HT1080 (cell line): Measurements from ENCODE around the gene CMTM1. TPM values are rescaled to one million over a fixed set of nuclear protein-coding genes. Genes with fewer than 3 reads are reported as not detected.
"Not testable (repeated sequence)": the region's sequence is repeated elsewhere in the genome, so short reads cannot be mapped to it uniquely, and the experiment has no call there.

Experiments used
- DNase-seq: peaks from one replicate; pipeline ENCODE4 v3.0.0-alpha.2; 2015; ENCODE audit warnings: low read depth
- small RNA-seq: library from RNA; depleted of rRNA; stranded (forward); fragments of <200 nt; gene quantifications from one replicate; pipeline ENCODE3, GENCODE V24; 2014
- total RNA-seq: library from RNA; depleted of rRNA; stranded (reverse); fragments of >200 nt; shearing (Covaris generic); gene quantifications from 2 replicates; pipeline ENCODE4 v1.2.3, GENCODE V29; 2014; rRNA removed

The CMTM1 gene
- total RNA-seq, 1 experiment from 2014 or later, result 8.7 TPM

DNA sequence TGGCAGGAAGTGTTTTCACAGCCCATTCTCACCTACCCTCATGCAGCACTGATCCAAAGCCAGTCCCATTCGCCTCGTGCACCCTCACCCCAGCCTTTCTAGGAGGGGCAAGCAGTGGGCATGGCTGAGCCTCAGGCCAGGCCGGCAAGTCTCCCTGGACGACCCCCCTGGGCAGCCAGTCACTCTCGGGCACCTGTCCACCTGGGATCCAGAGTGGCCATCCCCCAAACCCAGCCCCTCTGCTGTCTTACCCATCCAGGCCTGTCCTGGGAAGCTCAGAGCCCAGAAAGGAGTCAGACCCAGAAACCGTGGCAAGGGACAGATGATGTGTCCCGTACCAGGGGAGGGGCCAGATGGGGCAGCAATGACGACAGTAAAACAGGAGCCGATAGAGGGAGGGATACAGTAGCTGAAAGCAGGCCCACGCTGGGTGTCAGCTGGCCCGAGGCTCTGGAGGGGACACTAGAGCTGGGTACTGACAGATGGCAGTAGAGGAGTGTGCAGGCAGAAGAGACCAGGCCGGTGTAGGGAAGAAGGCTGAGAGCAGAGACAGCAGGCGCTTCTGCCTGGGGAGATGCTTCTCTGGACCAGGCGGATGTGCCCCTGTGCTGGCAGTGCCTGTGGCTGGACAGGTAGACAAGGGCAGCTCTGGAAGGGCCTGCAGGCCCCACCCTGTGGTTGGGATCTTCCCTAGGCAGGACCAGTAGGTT lies 44.0 kb downstream of the CMTM1 start:
- DNase-seq, result no peak

DNA sequence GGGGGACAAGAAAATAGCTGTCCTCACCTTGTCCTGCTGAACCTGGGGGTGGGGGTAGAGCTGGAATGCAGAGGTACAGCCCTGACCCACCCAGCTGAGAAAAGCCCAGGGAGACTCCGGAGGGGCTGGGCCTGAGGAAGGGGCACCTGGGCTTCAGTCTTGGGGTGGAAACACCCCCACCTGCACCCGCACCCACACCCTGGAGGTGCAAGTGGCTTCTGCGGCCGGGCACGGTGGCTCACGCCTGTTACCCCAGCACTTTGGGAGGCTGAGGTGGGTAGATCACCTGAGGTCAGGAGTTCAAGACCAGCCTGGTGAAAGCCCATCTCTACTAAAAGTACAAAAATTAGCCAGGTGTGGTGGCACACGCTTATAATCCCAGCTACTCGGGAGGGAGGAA lies 45.7 kb downstream of the CMTM1 start:
- DNase-seq, result not testable (repeated sequence)

- no peak for DNase-seq
These were observed 46.2 kb downstream of the CMTM1 start for GRCh38 chr16:66612422-66612821.

- DNase-seq, result no peak
These were observed 48.0 kb downstream of the CMTM1 start for GRCh38 chr16:66614161-66614802.

- DNase-seq, result no peak
These were observed 49.9 kb downstream of the CMTM1 start for GRCh38 chr16:66616169-66616568.

DNA sequence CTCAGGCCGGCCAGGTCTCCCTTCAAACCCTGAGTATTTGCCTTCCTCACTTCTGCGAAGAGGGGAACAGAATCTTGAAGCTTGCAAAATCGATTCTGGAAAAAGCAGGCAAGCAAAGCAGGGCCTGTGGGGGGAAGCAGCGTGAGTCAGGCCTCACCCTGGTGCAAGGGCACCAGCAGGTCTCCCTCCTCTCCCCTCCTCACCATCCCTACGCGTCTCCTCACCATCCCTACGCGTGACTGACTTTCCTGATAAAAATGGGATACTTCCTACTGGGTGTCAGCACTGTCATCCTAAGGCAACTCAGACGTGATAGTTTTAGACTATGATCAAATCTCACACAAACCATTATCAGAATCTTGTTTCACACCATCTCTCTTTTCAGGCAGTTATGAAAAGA lies 50.4 kb downstream of the CMTM1 start:
- DNase-seq, result no peak

- no peak for DNase-seq
These were observed 50.8 kb downstream of the CMTM1 start for GRCh38 chr16:66617010-66617434.

GRCh38 chr16:66617728-66618127 lies 51.5 kb downstream of the CMTM1 start:
- no peak for DNase-seq

GRCh38 chr16:66618588-66619375 lies 52.5 kb downstream of the CMTM1 start:
- DNase-seq, result peak; percentile 94

DNA sequence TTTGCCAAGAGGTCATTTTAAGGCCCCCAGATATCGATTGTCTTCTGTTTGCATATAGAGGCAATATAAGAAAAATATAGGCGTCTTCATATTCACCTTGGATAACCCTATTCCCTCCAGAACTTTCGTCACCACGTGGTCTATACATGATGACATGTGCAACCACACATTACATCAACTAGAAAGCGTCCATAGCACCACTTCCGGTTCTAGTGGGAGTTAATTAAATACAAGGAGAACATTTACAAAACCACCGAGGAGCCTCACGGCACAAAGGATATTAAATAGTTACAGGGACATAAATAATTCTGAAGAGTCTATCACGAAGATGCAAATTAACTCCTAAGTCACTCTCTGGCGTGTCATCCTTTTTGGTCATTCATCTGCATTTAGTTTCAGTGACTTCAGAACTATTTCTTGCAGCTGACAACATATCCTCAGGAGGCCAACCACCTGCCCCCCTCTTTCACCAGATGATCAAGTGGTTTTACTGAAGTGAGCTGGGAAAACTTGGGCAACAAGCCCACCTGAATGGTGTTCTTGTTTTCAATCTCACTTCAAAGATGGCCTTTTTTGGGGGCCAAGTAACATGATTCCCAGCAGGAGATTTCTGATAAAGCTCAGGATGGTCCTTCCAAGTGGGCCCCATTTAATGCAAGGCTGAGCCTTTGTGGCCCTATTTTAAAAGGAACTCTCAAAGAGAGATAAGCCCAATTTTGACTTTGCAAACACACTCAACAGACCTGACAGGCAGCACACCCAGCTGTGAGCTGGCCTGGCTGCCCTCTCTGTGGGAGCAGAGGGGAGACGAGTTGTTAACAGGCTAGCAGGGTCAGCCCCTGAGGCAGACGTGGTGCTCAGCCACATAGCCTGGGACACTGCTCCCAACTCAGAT lies 53.5 kb downstream of the CMTM1 start:
- peak; percentile 50 for DNase-seq

DNA sequence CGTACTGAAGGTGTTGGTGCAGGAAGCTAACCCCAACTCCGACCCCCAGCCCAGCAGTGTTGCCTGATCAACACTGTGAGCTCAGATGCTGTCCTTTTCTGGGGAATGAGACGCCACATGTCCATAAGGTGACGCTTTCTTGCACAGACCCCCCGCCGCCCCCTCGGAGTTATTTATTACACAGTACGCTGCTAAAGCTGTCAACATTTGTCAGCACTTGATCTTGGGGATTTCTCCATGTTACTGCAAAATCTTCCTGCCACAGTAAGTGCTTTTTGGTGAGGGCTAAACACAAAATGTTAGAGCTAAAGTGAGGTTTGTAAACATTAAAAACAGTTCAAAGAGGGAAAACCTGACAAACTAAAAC lies 54.2 kb downstream of the CMTM1 start:
- DNase-seq, result no peak

GRCh38 chr16:66621973-66622372 lies 55.7 kb downstream of the CMTM1 start:
- no peak for DNase-seq

- no peak for DNase-seq
These were observed 56.6 kb downstream of the CMTM1 start for GRCh38 chr16:66622863-66623262.

DNA sequence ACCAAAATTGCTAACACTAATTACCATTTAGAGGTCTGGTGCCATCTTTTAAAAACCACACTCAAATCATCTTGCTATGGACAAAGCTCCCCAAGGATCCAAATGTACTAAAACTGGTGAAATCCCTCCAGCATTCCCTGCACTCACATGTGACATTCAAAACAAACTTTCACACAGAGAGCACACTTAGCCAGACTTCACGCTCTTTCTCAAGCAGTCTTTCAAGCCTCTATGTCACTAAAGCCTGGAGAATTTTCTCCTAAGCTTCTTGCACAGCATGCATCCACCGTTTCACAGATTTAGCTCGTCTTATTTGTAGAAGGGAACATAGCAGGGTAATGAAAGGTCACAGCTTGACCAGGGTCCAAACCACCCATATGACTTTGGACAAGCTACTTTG lies 57.5 kb downstream of the CMTM1 start:
- DNase-seq, result no peak

- DNase-seq, result not testable (repeated sequence)
These were observed 61.6 kb downstream of the CMTM1 start for GRCh38 chr16:66627611-66628378.

Small RNA genes within 50 kb of the gene (small RNA-seq; reads per million reads assigned to genes)
- not detected for gene CKLF-CMTM1

Other genes starting within 250 kb of the CMTM1 start
- gene CDH5, start 199.7 kb upstream of the CMTM1 start, total RNA-seq, result 0.03 and 0.23 TPM in 2 replicates
- gene BEAN1, start 139.1 kb upstream of the CMTM1 start, total RNA-seq, result not detected in 2 replicates
- gene TK2, start 16.3 kb upstream of the CMTM1 start, total RNA-seq, result 9.7 and 10.5 TPM in 2 replicates
- gene CKLF, start 13.9 kb upstream of the CMTM1 start, total RNA-seq, result 78.1 and 100 TPM in 2 replicates
- not detected in 2 replicates for gene CMTM2, start 13.0 kb downstream of the CMTM1 start, total RNA-seq
- 24.0 and 40.9 TPM in 2 replicates for gene CMTM3, start 38.3 kb downstream of the CMTM1 start, total RNA-seq
- gene CMTM4, start 130.3 kb downstream of the CMTM1 start, total RNA-seq, result 27.0 and 34.4 TPM in 2 replicates
- 29.6 and 52.9 TPM in 2 replicates for gene DYNC1LI2, start 185.2 kb downstream of the CMTM1 start, total RNA-seq
- not detected in 2 replicates for gene TERB1, start 235.1 kb downstream of the CMTM1 start, total RNA-seq